ENCODE data around the gene STBD1.

Gene STBD1

DNA sequence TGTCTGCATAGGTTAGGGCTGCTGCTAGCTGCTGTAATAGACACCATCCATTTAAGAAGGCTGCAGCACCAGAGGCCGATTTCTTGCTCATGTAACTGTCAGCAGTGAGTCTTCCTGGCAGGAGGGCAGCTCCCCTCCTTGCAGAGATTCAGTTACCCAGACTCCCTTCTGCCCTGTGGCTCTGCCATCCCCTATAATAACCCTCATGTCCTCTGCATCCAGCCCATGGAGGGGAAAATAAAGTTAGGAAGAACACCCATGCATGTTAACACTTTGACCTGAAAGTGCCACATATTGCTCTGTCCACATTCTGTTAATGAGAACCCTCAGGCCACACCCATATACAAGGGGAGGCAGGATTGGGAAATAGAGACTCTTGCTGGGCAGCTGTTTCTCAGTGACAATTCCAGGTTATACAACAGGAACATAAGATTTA, 5.4 kb downstream of the STBD1 start:
- Histone ChIP-seq H3K9me3 (ENCODE audit: insufficient read depth, low read length) (peaks cover 12% of the 10 kb centered on the region; the same call in 1 of the 2 replicates), H3K36me3 (replicated peaks; ENCODE audit: low read depth, low read length) (peaks cover 4% of the 10 kb centered on the region), H2AFZ (ENCODE audit: low read depth, low read length) (no peak overlapping the region), H3K4me2 (ENCODE audit: low read length) (no peak overlapping the region), H3K4me1 (ENCODE audit: low read length) (0 out of 2 replicates have a peak, but pooled peaks cover 8% of the 10 kb centered on the region), H3K4me3 (ENCODE audit: low read length) (no peak overlapping the region), H3K9ac (ENCODE audit: low read length) (no peak overlapping the region), H4K20me1 (ENCODE audit: insufficient read depth, low read length) (no peaks in the 10 kb centered on the region), H3K79me2 (ENCODE audit: low read length) (no peaks in the 10 kb centered on the region), H3K27ac (ENCODE audit: low read length) (no peak overlapping the region), H3K27me3 (ENCODE audit: low read depth, low read length) (0 out of 2 replicates have a peak, but pooled peaks cover 4% of the 10 kb centered on the region)
- TF ChIP-seq EZH2phosphoT487 (IDR thresholded peaks at IDR 0.05; ENCODE audit: low read depth) = no peak
- TF ChIP-seq, protein P1, sequence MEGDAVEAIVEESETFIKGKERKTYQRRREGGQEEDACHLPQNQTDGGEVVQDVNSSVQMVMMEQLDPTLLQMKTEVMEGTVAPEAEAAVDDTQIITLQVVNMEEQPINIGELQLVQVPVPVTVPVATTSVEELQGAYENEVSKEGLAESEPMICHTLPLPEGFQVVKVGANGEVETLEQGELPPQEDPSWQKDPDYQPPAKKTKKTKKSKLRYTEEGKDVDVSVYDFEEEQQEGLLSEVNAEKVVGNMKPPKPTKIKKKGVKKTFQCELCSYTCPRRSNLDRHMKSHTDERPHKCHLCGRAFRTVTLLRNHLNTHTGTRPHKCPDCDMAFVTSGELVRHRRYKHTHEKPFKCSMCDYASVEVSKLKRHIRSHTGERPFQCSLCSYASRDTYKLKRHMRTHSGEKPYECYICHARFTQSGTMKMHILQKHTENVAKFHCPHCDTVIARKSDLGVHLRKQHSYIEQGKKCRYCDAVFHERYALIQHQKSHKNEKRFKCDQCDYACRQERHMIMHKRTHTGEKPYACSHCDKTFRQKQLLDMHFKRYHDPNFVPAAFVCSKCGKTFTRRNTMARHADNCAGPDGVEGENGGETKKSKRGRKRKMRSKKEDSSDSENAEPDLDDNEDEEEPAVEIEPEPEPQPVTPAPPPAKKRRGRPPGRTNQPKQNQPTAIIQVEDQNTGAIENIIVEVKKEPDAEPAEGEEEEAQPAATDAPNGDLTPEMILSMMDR (IDR thresholded peaks at IDR 0.05; ENCODE audit: low read depth, low read length) = no peak

DNA sequence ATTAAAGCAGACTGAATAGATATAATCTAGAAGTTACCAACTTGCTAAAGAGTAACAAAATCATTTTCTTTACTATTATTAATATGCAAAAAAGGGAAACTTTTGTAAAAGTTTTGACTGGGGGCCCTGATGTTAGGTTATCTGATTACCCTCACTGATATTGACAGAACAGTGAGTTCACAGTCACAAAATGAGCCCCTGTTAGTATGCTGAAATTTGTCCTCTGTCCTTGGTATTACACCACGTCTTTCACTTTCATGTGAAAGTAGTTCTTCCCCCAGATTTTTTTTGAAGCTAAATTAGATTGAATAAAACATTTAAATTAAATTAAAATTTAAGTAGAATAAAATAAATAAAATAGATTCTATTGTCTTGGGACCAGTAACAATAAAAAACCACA, 5.9 kb downstream of the STBD1 start:
- Histone ChIP-seq H3K4me1 (ENCODE audit: low read length) (0 out of 2 replicates have a peak, but pooled peaks cover 8% of the 10 kb centered on the region), H3K4me2 (ENCODE audit: low read length) (no peak overlapping the region), H3K36me3 (replicated peaks; ENCODE audit: low read depth, low read length) (peaks cover 4% of the 10 kb centered on the region), H3K4me3 (ENCODE audit: low read length) (no peak overlapping the region), H3K9ac (ENCODE audit: low read length) (no peak overlapping the region), H3K27me3 (ENCODE audit: low read depth, low read length) (0 out of 2 replicates have a peak, but pooled peaks cover 4% of the 10 kb centered on the region), H4K20me1 (ENCODE audit: insufficient read depth, low read length) (no peaks in the 10 kb centered on the region), H3K79me2 (ENCODE audit: low read length) (no peaks in the 10 kb centered on the region), H3K27ac (ENCODE audit: low read length) (no peak overlapping the region), H3K9me3 (ENCODE audit: insufficient read depth, low read length) (peaks cover 16% of the 10 kb centered on the region; the same call in 1 of the 2 replicates), H2AFZ (ENCODE audit: low read depth, low read length) (no peak overlapping the region)
- no peak for TF ChIP-seq EZH2phosphoT487 (IDR thresholded peaks at IDR 0.05; ENCODE audit: low read depth)
- TF ChIP-seq, protein P1 (IDR thresholded peaks at IDR 0.05; ENCODE audit: low read depth, low read length) = no peak

DNA sequence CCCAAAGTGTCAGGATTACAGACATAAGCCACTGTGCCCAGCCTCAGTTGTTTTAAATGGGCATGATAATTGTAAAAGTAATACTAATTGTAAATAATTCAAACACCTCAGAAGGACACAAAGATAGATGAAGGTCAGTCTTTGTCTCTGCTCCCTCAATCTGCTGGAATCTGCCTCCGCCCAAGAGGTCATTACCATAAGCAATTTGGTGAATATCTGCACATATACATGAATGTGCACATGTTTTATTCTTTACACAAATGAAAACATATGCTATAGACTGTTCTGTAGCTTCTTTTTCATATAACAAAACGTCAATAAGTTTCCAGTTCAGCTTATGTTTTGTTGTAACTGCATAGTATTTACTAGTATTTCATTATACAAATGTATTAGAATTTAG, 7.0 kb downstream of the STBD1 start:
- H3K79me2 ChIP-seq (ENCODE audit: low read length) = no peaks in the 10 kb centered on the region
- TF ChIP-seq EZH2phosphoT487 (IDR thresholded peaks at IDR 0.05; ENCODE audit: low read depth) = no peak
- TF ChIP-seq, protein P1 (IDR thresholded peaks at IDR 0.05; ENCODE audit: low read depth, low read length) = no peak
- 0 out of 2 replicates have a peak, but pooled peaks cover 4% of the 10 kb centered on the region for H3K27me3 ChIP-seq (ENCODE audit: low read depth, low read length)
- H3K9ac ChIP-seq (ENCODE audit: low read length) = no peak overlapping the region
- H2AFZ ChIP-seq (ENCODE audit: low read depth, low read length) = no peak overlapping the region
- H3K4me3 ChIP-seq (ENCODE audit: low read length) = no peak overlapping the region
- H3K9me3 ChIP-seq (ENCODE audit: insufficient read depth, low read length) = peaks cover 16% of the 10 kb centered on the region; the same call in 1 of the 2 replicates
- no peak overlapping the region for H3K27ac ChIP-seq (ENCODE audit: low read length)
- H3K4me2 ChIP-seq (ENCODE audit: low read length) = no peak overlapping the region
- peaks cover 4% of the 10 kb centered on the region for H3K36me3 ChIP-seq (replicated peaks; ENCODE audit: low read depth, low read length)
- 0 out of 2 replicates have a peak, but pooled peaks cover 8% of the 10 kb centered on the region for H3K4me1 ChIP-seq (ENCODE audit: low read length)
- H4K20me1 ChIP-seq (ENCODE audit: insufficient read depth, low read length) = no peaks in the 10 kb centered on the region

DNA sequence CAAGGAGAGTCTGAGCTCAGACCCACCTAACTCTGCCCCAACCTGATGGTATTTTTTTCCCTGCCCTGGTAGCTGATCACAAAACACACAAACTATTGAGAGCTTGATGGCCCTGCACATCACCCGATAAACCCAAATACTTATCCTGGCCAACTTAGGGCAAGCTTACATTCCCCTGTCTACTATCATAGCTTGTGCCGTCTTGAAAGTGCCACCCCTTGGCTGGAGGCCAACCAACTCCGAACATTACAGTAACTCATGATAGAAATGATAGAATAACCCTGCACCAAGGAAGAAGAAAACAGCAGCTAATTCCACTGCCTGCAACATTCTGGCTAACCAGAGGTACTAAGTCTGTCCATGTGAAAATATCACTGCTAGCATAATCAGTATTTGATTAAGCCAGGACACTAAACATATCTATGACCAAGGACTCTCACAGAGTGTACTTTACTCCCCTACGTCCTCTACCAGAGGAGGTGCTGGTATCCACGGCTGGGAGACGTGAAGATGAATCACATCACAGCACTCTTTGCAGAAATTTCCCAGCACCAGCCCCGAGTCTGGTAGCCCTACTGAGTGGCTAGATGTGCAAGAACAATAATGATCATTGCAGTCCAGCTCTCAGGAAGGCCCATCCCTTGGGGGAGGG, 8.9 kb downstream of the STBD1 start:
- Histone ChIP-seq H3K79me2 (ENCODE audit: low read length) (no peaks in the 10 kb centered on the region), H2AFZ (ENCODE audit: low read depth, low read length) (no peak overlapping the region), H3K9ac (ENCODE audit: low read length) (no peak overlapping the region), H4K20me1 (ENCODE audit: insufficient read depth, low read length) (no peaks in the 10 kb centered on the region), H3K27me3 (ENCODE audit: low read depth, low read length) (no peaks in the 10 kb centered on the region), H3K27ac (ENCODE audit: low read length) (no peak overlapping the region), H3K4me2 (ENCODE audit: low read length) (no peak overlapping the region), H3K36me3 (replicated peaks; ENCODE audit: low read depth, low read length) (peaks cover 4% of the 10 kb centered on the region), H3K9me3 (ENCODE audit: insufficient read depth, low read length) (peaks cover 16% of the 10 kb centered on the region; the same call in 1 of the 2 replicates), H3K4me3 (ENCODE audit: low read length) (no peak overlapping the region), H3K4me1 (ENCODE audit: low read length) (0 out of 2 replicates have a peak, but pooled peaks cover 8% of the 10 kb centered on the region)
- no peak for TF ChIP-seq EZH2phosphoT487 (IDR thresholded peaks at IDR 0.05; ENCODE audit: low read depth)
- TF ChIP-seq, protein P1 (IDR thresholded peaks at IDR 0.05; ENCODE audit: low read depth, low read length) = no peak
